Transverse colon (tissue), 4 donors: Measurements from ENCODE around the gene OGFR. TPM values are rescaled to one million over a fixed set of nuclear protein-coding genes. Genes with fewer than 3 reads are reported as not detected.
A peak's percentile ranks its signal among the peaks of the same experiment; 100 is the strongest.

Experiments used
- DNase-seq: peaks from one replicate; pipeline ENCODE4 v3.0.0-alpha.2; 2019
- H3K27ac ChIP-seq, 4 donors: fragments of 200-600 bp; sonication (generic); 2 replicates each; pipeline ENCODE4 v1.5.1; 2016 to 2018; ENCODE audit warnings: inconsistent platforms in 4 of 4
- H3K27me3 ChIP-seq: fragments of 200-600 bp; sonication (generic); 2 replicates; pipeline ENCODE4 v1.5.1; 2017; ENCODE audit warnings: inconsistent platforms
- H3K36me3 ChIP-seq, 4 donors: fragments of 200-600 bp; sonication (generic); 2 replicates each; pipeline ENCODE4 v1.5.1; 2017 to 2019; ENCODE audit warnings: inconsistent platforms in 4 of 4
- H3K4me1 ChIP-seq, 4 donors: fragments of 200-600 bp; sonication (generic); 2 replicates each; pipeline ENCODE4 v1.5.1; 2017 to 2020; ENCODE audit warnings: inconsistent platforms in 4 of 4
- H3K4me3 ChIP-seq, 4 donors: fragments of 200-600 bp; sonication (generic); 1 replicate in 1 of 4; 2 replicates in 3 of 4; pipeline versions ENCODE4 v1.5.1 to v1.6.1; 2017 to 2019; ENCODE audit warnings: inconsistent platforms in 4 of 4
- H3K9me3 ChIP-seq, 2 donors: fragments of 200-600 bp; sonication (generic); 2 replicates each; pipeline ENCODE4 v1.5.1; 2017 to 2019; ENCODE audit warnings: inconsistent platforms in 2 of 2
- CTCF ChIP-seq, 5 experiments: fragments of 200-600 bp in 3 of 5; fragments of 450-650 bp in 2 of 5; sonication (generic) in 3 of 5; IDR thresholded peaks; 1 replicate in 2 of 5; 2 replicates in 3 of 5; pipeline ENCODE4 v1.5.1; 2016 to 2017; ENCODE audit warnings: antibody characterized with exemption in 5 of 5, inconsistent platforms in 3 of 5, mild to moderate bottlenecking in 2 of 5, moderate library complexity in 1 of 5
- EP300 ChIP-seq: sonication (generic); formaldehyde crosslinking; IDR thresholded peaks from one replicate; pipeline ENCODE4 v1.6.1; 2017; ENCODE audit warnings: antibody characterized with exemption, low read depth
- POLR2A ChIP-seq: fragments of 450-650 bp; IDR thresholded peaks from one replicate; pipeline ENCODE4 v1.6.1; 2016; ENCODE audit warnings: antibody characterized with exemption, mild to moderate bottlenecking, moderate library complexity
- POLR2AphosphoS5 ChIP-seq, 3 donors: sonication (generic); formaldehyde crosslinking; IDR thresholded peaks; one replicate each; pipeline ENCODE4 v1.6.1; 2016; ENCODE audit warnings: antibody characterized with exemption in 3 of 3
- WGBS, 2 donors: methylation state at CpG; one replicate each; pipeline ENCODE4 v1.1.5; 2018; ENCODE audit warnings: low coverage in 1 of 2; 5-methylcytosine and 5-hydroxymethylcytosine counted together
- in situ Hi-C, 4 donors: fragments of 200-750 bp; cut with MboI; loops; one replicate each; pipeline versions ENCODE4 v1.15.0 to v1.15.1; 2017; ENCODE audit warnings: low sequenced_read_pairs in 3 of 4, low pct_ligation_motif_present in 1 of 4, low pct_unique_long_range_greater_than_20kb in 1 of 4
- intact Hi-C: fragments of 100-400 bp; cut with DNase I; formaldehyde crosslinking; loops from one replicate; pipeline ENCODE4 v1.15.1; 2023; ENCODE audit warnings: low total_unique reads
- total RNA-seq, 4 donors: library from RNA; depleted of rRNA; stranded (reverse); fragments of >200 nt; gene quantifications; one replicate each; pipeline ENCODE4 v1.1.0, GENCODE V29; 2016

OGFR gene
- total RNA-seq, 4 donors from 2014 or later, result 55.2 to 137 (median 71.1) TPM

- TF ChIP-seq POLR2A, result no peak
- TF ChIP-seq POLR2AphosphoS5 (IDR thresholded peaks at IDR 0.05), result no peak
- TF ChIP-seq CTCF (IDR thresholded peaks at IDR 0.05), result no peak
- no peak for TF ChIP-seq EP300
- no peaks in the 10 kb centered on the region for H3K9me3 ChIP-seq
- no peak overlapping the region for H3K27ac ChIP-seq
- no peak for DNase-seq
- peaks cover 7 to 12% (median 9%) of the 10 kb centered on the region in 4 donors for H3K4me1 ChIP-seq
- H3K36me3 ChIP-seq, result peaks cover 0 to 8% (median 0%) of the 10 kb centered on the region in 4 donors
- intact Hi-C loops (no loop called here), in situ Hi-C loops (no loop called here)
- WGBS, 2 donors, result 93 to 95% methylated on average over 15 to 25 of the region's 25 CpGs
- H3K27me3 ChIP-seq, result peaks cover 4% of the 10 kb centered on the region
- no peak overlapping the region for H3K4me3 ChIP-seq
Measured at GRCh38 chr20:62856931-62857619, 52.4 kb downstream of the OGFR start.

DNA sequence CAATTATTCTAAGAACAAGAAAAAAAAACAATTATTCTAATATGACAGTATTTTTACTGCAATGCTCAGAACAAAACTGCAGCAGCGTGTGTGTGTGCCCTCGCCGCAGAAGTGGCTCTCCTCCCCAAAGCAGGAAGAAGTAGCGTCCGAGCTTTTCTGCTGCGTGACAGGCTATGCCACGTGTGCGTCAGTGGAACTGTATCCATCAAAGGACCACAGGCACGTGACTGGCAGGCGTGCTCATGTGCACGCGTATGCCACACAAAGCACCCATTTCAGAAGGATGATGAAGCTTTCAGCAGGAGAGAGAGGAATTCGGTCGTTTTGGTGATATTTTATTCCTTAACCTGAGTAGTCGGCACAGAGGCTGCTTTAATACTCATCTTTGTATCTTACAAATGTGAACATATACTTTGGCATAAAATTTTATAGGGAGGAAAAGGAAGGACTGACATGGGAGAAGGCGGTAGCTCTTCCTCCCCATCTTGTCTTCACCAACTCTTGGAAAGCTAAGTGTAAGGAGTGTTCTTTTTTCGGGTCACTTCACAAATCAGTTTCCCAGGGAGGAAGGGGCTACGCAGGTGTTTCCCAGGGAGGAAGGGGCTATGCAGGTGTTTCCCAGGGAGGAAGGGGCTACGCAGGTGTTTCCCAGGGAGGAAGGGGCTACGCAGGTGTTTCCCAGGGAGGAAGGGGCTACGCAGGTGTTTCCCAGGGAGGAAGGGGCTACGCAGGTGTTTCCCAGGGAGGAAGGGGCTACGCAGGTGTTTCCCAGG, 53.6 kb downstream of the OGFR start:
- intact Hi-C loops (no loop called here), in situ Hi-C loops (no loop called here)
- H3K4me1 ChIP-seq, result peaks cover 7 to 13% (median 9%) of the 10 kb centered on the region in 4 donors
- TF ChIP-seq CTCF (IDR thresholded peaks at IDR 0.05), result no peak
- no peak for TF ChIP-seq EP300
- 88 to 92% methylated on average over 16 to 20 of the region's 23 CpGs for WGBS, 2 donors
- H3K27me3 ChIP-seq, result peaks cover 4% of the 10 kb centered on the region
- no peak for DNase-seq
- H3K36me3 ChIP-seq, result peaks cover 0 to 8% (median 0%) of the 10 kb centered on the region in 4 donors
- H3K4me3 ChIP-seq, result no peak overlapping the region
- H3K27ac ChIP-seq, result no peak overlapping the region
- H3K9me3 ChIP-seq, result no peaks in the 10 kb centered on the region

DNA sequence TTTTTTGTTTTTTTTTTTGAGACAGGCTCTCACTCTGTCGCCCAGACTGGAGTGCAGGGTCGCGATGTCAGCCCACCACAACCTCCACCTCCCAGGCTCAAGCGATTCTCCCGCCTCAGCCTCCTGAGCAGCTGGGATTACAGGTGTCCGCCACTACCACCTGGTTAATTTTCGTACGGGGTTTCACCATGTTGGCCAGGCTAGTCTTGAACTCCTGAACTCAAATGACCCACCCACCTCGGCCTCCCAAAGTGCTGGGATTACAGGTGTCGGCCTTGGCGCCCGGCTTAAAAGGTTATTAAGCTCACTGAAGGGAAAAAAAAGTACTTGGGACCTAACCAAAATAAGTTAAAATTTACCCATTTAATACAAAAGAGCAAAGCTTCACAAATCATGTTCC, 55.1 kb downstream of the OGFR start:
- intact Hi-C loops (no loop called here), in situ Hi-C loops (no loop called here)
- WGBS, 2 donors, result 90 to 93% methylated on average over 6 to 12 of the region's 12 CpGs
- no peak for TF ChIP-seq CTCF (IDR thresholded peaks at IDR 0.05)
- no peak for TF ChIP-seq POLR2AphosphoS5 (IDR thresholded peaks at IDR 0.05)
- no peak for TF ChIP-seq EP300
- no peak for TF ChIP-seq POLR2A
- DNase-seq, result no peak
- Histone ChIP-seq H3K36me3 (peaks cover 0 to 8% (median 0%) of the 10 kb centered on the region in 4 donors), H3K4me1 (peaks cover 7 to 13% (median 9%) of the 10 kb centered on the region in 4 donors), H3K27ac (no peak overlapping the region), H3K27me3 (peaks cover 4% of the 10 kb centered on the region), H3K9me3 (no peaks in the 10 kb centered on the region), H3K4me3 (peak overlapping the region in 1 of 4 donors; percentile 50)

GRCh38 chr20:62860391-62860923, 55.8 kb downstream of the OGFR start:
- Histone ChIP-seq H3K27me3 (peaks cover 4% of the 10 kb centered on the region), H3K4me3 (peak overlapping the region in 3 of 4 donors; percentile 14 to 50 (median 47)), H3K4me1 (peaks cover 7 to 13% (median 9%) of the 10 kb centered on the region in 4 donors), H3K36me3 (peaks cover 0 to 8% (median 0%) of the 10 kb centered on the region in 4 donors), H3K27ac (no peak overlapping the region), H3K9me3 (no peaks in the 10 kb centered on the region)
- WGBS, 2 donors, result 38 to 40% methylated on average over 1 to 14 of the region's 24 CpGs
- DNase-seq, result no peak
- TF ChIP-seq POLR2AphosphoS5 (IDR thresholded peaks at IDR 0.05) (no peak), POLR2A (no peak), CTCF (IDR thresholded peaks at IDR 0.05) (no peak), EP300 (no peak)
- in situ Hi-C loops, result no loop called here
- intact Hi-C loops, result no loop called here
